Retinal pigment epithelial cell (primary cell): ENCODE measurements around the gene C5orf58.
"Not testable (repeated sequence)": the region's sequence is repeated elsewhere in the genome, so short reads cannot be mapped to it uniquely, and the experiment has no call there.

Experiments used
- DNase-seq: peaks from one replicate; pipeline ENCODE4 v3.0.0-alpha.2; 2010; ENCODE audit warnings: low read depth
- H3K4me3 ChIP-seq: 2 replicates; pipeline ENCODE4 v1.5.1; 2011; ENCODE audit warnings: mild to moderate bottlenecking, low read length, control low read depth, moderate library complexity
- TF ChIP-seq, protein P1 (sequence below): conservative IDR thresholded peaks from 2 replicates; pipeline ENCODE4 v1.5.1; 2011; ENCODE audit warnings: low read depth, low read length, control low read depth, inconsistent platforms

Gene C5orf58

DNA sequence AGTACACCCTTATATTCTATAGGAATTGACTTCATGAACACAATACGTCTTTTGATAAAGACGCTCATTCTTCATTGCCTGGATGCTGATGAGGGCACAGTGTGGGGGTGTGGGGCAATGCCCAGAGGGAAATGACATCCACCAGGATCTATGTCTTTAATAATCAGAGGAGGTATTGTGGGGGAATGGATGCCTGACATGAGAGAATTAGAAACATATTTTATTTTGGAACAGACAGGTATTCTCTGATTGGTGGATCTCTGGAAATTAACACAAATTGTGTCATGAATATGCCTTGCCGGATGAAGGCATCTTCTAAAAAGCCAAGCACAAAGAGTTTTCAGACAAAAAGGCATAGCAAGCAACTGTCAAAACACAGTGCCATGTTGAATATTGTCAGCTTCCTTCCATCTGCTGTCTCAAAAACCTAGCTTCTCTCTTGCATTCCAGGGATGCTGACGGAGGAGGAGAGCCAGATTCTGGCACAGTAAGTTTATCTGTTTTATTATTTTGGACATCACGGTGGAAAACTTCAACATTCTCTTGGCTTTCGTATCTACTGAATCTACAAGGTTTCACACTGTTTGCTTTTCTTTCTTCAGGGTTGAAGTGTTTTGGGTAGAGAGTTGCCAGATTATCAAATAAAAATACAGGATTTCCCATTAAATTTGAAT is 3.9 kb upstream of the C5orf58 start:
- TF ChIP-seq, protein P1, sequence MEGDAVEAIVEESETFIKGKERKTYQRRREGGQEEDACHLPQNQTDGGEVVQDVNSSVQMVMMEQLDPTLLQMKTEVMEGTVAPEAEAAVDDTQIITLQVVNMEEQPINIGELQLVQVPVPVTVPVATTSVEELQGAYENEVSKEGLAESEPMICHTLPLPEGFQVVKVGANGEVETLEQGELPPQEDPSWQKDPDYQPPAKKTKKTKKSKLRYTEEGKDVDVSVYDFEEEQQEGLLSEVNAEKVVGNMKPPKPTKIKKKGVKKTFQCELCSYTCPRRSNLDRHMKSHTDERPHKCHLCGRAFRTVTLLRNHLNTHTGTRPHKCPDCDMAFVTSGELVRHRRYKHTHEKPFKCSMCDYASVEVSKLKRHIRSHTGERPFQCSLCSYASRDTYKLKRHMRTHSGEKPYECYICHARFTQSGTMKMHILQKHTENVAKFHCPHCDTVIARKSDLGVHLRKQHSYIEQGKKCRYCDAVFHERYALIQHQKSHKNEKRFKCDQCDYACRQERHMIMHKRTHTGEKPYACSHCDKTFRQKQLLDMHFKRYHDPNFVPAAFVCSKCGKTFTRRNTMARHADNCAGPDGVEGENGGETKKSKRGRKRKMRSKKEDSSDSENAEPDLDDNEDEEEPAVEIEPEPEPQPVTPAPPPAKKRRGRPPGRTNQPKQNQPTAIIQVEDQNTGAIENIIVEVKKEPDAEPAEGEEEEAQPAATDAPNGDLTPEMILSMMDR: no peak
- no peak overlapping the region for H3K4me3 ChIP-seq
- DNase-seq: no peak

DNA sequence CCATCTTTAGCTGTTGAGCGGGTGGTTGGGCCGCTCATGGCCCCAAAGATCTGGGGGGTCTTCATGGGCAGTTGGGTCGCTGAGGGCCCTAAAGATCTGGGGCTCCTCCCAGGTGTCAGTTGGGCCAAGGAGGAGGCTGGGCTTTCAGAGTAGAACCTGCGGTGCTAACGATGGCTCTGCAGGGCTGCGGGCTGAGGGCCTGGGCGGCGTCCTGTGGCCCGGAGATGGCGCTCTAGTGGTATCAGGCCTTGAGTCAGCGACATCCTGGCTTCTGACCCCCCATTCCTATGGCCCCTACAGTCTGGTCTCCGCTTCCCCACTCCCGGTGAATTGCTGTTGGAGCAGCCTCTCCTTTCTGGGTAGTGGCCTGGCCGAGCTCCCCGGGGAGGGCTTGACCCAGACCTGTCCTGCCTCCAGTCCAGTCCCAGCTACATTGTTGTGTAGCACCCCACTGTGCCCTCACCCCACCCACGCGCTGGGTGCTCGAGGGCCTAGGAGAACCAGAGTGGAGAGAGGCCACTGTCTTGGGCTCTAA is 640 bp downstream of the C5orf58 start:
- no peak overlapping the region for H3K4me3 ChIP-seq
- no peak for DNase-seq
- TF ChIP-seq, protein P1: no peak

DNA sequence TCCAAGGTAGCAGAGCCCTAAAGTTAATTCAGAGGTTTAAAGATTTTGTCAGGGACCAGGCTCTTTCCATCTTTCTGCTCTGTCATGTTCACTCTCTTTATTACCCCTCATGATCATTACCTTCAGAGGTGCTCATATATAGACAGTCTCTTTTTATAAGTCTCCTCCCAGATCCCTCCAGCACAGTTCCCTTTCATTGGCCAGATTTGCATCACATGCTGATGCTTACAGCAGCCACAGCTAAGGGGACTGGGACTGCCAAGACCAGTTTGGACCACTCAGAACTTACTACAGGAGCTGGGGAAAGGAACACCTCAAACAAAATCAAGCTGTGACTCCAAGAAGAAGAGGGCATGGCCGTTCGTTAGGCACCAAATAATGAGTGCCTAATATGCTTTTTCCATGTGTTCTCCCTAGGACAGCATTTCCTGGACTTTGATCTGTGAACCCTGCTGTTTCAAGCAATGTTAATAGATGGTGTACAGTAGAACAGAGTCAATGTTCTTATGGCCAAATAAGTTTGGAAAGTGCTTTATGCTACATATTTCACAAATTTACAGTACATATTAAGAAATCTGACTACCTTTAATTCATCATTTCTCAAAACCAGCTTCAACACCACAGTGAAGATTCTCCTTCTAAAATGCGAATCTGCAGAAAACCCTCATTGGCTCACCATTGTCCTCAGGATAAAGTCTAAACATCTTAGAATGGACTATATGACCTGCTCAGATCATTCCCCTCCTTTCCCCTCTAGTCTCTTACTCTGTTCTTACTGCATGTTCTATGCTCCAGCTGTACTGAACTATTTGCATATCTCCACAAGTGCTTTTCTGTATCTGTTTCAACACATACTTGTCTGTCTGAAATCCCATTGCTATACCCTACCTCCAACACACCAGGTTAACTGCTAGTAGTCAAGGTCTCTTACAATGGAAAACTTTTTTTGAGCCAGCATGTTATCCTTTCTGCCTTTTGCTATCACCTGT is 3.4 kb downstream of the C5orf58 start:
- H3K4me3 ChIP-seq: no peak overlapping the region
- TF ChIP-seq, protein P1: no peak
- no peak for DNase-seq

DNA sequence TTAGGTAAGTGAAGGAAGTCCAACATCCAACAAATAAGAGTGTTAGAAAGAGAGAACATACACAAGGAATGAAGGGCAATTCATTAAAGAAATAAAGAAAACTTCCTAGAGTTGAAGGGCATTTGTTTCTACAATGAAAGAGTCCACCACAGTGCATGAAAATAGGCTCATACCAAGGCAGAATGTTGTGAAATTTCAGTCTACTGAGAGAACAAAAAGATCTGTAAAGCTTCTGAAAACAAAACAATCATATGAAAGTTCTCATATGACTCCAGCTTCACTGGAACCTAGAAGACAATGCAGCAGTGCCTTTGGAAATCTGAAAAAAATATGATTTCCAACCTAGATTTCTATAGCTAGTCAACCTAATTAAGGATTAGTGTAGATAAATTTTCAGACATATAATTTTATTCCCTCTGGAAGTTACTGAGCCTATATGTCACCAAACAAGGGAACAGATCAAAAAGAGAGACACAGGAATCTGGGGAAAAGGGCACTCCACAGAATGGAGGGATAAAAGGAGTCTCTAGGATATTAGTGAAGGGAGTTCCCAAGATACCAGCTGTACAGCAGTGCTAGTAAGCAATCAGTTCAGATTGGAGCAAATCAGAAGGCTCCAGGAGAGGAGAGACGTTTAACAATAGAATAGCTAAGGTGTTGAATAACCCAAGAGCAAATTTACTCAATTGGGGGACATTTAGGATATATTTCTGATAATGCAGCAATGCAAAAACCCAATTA is 5.8 kb downstream of the C5orf58 start:
- no peak for DNase-seq
- TF ChIP-seq, protein P1: no peak
- no peak overlapping the region for H3K4me3 ChIP-seq

DNA sequence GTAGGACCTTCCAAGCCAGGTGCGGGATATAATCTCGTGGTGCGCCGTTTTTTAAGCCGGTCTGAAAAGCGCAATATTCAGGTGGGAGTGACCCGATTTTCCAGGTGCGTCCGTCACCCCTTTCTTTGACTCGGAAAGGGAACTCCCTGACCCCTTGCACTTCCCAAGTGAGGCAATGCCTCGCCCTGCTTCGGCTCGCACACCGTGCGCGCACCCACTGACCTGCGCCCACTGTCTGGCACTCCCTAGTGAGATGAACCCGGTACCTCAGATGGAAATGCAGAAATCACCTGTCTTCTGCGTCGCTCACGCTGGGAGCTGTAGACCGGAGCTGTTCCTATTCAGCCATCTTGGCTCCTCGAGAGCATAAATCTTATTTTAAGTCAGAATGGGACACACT is 12.7 kb downstream of the C5orf58 start:
- DNase-seq, H3K4me3 ChIP-seq: not testable (repeated sequence)

DNA sequence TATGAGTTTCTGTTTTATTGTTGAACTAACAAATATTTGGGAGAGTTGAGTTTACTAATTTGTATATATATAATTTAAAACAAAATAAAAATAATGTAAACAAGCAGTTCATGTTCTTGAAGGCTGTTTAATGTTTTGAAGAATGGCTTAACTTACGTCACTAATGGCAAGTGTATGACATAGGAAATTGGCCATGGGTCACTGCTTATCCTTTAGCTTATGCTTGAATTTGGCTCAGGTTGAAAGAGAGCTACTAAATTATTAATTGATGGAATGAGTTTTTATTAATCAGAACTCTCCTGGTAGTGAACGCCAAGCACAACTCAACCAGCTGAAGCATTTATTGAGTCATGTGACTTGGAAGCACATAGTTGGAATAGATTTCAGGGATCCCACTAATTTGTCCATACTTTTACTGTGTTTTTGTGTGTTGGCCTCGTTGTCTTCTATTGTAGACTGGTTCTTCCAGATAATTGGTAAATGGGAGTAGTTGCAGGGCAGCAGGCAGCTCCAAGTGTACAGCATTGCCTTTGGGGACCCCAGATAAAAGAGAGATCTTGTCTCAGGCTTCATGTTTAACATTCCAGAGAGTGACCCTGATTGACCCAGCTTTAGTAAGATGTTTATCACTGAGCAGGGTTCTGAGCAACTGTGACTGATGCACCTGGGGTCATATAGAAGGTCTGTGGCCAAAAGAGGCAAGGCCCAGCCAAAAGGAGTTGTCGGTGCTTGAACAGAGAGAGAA is 13.5 kb downstream of the C5orf58 start:
- H3K4me3 ChIP-seq: no peak overlapping the region
- TF ChIP-seq, protein P1: no peak
- DNase-seq: no peak
